ENCODE measurements around the gene FBXL7. TPM values are rescaled to one million over a fixed set of nuclear protein-coding genes. Genes with fewer than 3 reads are reported as not detected.
A peak's percentile ranks its signal among the peaks of the same experiment; 100 is the strongest.

FBXL7 gene
- total RNA-seq, 1 experiment from 2014 or later: not detected

DNA sequence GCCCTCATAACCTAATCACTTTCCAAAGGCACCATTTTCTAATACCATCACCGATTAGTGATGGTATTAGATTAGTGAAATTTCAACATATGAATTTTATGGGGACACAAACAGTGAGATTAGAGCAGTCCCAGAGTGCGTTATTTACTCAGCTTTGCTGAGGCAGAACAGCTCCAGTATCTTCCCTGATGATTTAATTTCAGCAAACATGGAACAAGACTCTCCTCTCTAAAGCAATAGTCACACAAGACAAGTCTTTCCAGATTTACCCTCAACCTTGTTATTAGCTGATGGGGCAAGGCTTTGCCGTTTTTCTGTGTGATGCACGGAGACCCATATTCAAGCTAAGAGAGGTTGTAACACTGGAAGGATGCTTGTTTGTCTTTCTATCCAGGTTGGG lies 333.4 kb downstream of the FBXL7 start:
- DNase-seq (ENCODE audit: low read depth, low spot score) (no peak), ATAC-seq (no peak)
- CTCF ChIA-PET: no interaction called here
- Histone ChIP-seq H3K27me3 (ENCODE audit: control insufficient read depth, insufficient read depth, low read length) (no peaks in the 10 kb centered on the region), H3K4me3 (ENCODE audit: low read depth in 2 of 2, low read length in 2 of 2) (no peak overlapping the region), H3K4me1 (ENCODE audit: control insufficient read depth, insufficient read depth, low read length) (no peaks in the 10 kb centered on the region), H3K27ac (ENCODE audit: low read length) (no peak overlapping the region), H3K9me3 (ENCODE audit: control insufficient read depth, insufficient read depth, low read depth, low read length) (no peaks in the 10 kb centered on the region), H3K36me3 (ENCODE audit: control insufficient read depth, insufficient read depth, low read length) (no peaks in the 10 kb centered on the region)
- BruUV-seq (replicated peaks): no TSS peak
- POLR2A ChIA-PET: no interaction called here
- intact Hi-C loops (cut with micrococcal nuclease; ENCODE audit: unreplicated experiment) (no loop called here), in situ Hi-C loops (cut with HindIII; ENCODE audit: low pct_unique_long_range_greater_than_20kb, low sequenced_read_pairs) (no loop called here)
- no peak for TF ChIP-seq TCF7L2 (IDR thresholded peaks at IDR 0.05; ENCODE audit: low read depth, low read length)
- TF ChIP-seq, protein P1, sequence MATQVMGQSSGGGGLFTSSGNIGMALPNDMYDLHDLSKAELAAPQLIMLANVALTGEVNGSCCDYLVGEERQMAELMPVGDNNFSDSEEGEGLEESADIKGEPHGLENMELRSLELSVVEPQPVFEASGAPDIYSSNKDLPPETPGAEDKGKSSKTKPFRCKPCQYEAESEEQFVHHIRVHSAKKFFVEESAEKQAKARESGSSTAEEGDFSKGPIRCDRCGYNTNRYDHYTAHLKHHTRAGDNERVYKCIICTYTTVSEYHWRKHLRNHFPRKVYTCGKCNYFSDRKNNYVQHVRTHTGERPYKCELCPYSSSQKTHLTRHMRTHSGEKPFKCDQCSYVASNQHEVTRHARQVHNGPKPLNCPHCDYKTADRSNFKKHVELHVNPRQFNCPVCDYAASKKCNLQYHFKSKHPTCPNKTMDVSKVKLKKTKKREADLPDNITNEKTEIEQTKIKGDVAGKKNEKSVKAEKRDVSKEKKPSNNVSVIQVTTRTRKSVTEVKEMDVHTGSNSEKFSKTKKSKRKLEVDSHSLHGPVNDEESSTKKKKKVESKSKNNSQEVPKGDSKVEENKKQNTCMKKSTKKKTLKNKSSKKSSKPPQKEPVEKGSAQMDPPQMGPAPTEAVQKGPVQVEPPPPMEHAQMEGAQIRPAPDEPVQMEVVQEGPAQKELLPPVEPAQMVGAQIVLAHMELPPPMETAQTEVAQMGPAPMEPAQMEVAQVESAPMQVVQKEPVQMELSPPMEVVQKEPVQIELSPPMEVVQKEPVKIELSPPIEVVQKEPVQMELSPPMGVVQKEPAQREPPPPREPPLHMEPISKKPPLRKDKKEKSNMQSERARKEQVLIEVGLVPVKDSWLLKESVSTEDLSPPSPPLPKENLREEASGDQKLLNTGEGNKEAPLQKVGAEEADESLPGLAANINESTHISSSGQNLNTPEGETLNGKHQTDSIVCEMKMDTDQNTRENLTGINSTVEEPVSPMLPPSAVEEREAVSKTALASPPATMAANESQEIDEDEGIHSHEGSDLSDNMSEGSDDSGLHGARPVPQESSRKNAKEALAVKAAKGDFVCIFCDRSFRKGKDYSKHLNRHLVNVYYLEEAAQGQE (IDR thresholded peaks at IDR 0.05; ENCODE audit: insufficient read depth in 1 of 2, low read depth in 2 of 2, low read length in 1 of 2): no peak
- no peak for TF ChIP-seq POLR2AphosphoS5 (IDR thresholded peaks at IDR 0.05; ENCODE audit: low read depth, low read length)
- TF ChIP-seq SIN3A (IDR thresholded peaks at IDR 0.05; ENCODE audit: borderline replicate concordance, insufficient read depth, low read depth, low read length): no peak
- TF ChIP-seq, protein P2, sequence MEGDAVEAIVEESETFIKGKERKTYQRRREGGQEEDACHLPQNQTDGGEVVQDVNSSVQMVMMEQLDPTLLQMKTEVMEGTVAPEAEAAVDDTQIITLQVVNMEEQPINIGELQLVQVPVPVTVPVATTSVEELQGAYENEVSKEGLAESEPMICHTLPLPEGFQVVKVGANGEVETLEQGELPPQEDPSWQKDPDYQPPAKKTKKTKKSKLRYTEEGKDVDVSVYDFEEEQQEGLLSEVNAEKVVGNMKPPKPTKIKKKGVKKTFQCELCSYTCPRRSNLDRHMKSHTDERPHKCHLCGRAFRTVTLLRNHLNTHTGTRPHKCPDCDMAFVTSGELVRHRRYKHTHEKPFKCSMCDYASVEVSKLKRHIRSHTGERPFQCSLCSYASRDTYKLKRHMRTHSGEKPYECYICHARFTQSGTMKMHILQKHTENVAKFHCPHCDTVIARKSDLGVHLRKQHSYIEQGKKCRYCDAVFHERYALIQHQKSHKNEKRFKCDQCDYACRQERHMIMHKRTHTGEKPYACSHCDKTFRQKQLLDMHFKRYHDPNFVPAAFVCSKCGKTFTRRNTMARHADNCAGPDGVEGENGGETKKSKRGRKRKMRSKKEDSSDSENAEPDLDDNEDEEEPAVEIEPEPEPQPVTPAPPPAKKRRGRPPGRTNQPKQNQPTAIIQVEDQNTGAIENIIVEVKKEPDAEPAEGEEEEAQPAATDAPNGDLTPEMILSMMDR (IDR thresholded peaks at IDR 0.05): no peak

DNA sequence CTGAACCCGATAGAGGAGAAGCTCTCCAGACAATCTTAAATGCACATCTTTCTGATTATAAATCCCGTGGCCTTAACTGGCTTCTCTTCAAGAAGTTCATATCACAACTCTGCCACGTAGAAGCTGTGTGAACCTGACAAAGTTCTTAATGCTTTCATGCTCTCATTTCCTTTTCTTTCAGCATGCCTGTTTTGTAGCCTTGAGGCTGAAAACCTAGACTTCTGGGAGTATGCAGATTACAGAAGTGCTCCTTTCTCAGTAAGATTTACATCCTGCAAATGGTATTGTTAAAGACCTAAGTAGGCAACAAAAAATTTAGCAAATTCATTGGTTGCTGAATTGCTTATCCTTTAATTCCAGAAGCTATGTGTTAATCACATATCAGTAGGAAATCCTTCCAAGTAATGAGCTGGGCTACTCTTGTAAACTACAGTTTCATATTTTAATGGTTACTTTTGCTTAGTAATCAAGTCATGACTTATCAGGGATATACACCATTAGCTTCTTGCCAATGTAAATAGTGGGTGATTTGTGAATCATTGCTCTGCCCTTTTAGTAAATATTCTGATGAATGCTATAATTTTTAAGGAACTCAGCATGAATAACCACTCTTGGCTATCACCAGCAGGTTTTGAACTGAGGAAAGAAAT lies 334.7 kb downstream of the FBXL7 start:
- CTCF ChIA-PET: no interaction called here
- no peak overlapping the region for H3K4me3 ChIP-seq (ENCODE audit: low read depth in 2 of 2, low read length in 2 of 2)
- no peaks in the 10 kb centered on the region for H3K9me3 ChIP-seq (ENCODE audit: control insufficient read depth, insufficient read depth, low read depth, low read length)
- H3K27me3 ChIP-seq (ENCODE audit: control insufficient read depth, insufficient read depth, low read length): no peaks in the 10 kb centered on the region
- no peaks in the 10 kb centered on the region for H3K4me1 ChIP-seq (ENCODE audit: control insufficient read depth, insufficient read depth, low read length)
- POLR2A ChIA-PET: no interaction called here
- intact Hi-C loops (cut with micrococcal nuclease; ENCODE audit: unreplicated experiment) (no loop called here), in situ Hi-C loops (cut with HindIII; ENCODE audit: low pct_unique_long_range_greater_than_20kb, low sequenced_read_pairs) (no loop called here)
- no TSS peak for BruUV-seq (replicated peaks)
- H3K27ac ChIP-seq (ENCODE audit: low read length): no peak overlapping the region
- DNase-seq (ENCODE audit: low read depth, low spot score): peak; percentile 65
- no peak for TF ChIP-seq TCF7L2 (IDR thresholded peaks at IDR 0.05; ENCODE audit: low read depth, low read length)
- TF ChIP-seq SIN3A (IDR thresholded peaks at IDR 0.05; ENCODE audit: borderline replicate concordance, insufficient read depth, low read depth, low read length): no peak
- TF ChIP-seq, protein P1 (IDR thresholded peaks at IDR 0.05; ENCODE audit: insufficient read depth in 1 of 2, low read depth in 2 of 2, low read length in 1 of 2): no peak
- no peak for TF ChIP-seq POLR2AphosphoS5 (IDR thresholded peaks at IDR 0.05; ENCODE audit: low read depth, low read length)
- TF ChIP-seq, protein P2 (IDR thresholded peaks at IDR 0.05): no peak
- H3K36me3 ChIP-seq (ENCODE audit: control insufficient read depth, insufficient read depth, low read length): no peaks in the 10 kb centered on the region
- no peak for ATAC-seq

Measured in Panc1 (cell line).